Stimulated activated CD8-positive, alpha-beta memory T cell treated with anti-CD3 and anti-CD28 coated beads, Interleukin-15, amount 100 ng/mL, for 24 hours (primary cell): ENCODE measurements around the gene VILL.
"Not testable (repeated sequence)": the region's sequence is repeated elsewhere in the genome, so short reads cannot be mapped to it uniquely, and the experiment has no call there.

Experiments
- DNase-seq: peaks from one replicate; pipeline ENCODE4 v3.0.0-alpha.2; 2020; ENCODE audit warnings: low read depth

VILL gene

DNA sequence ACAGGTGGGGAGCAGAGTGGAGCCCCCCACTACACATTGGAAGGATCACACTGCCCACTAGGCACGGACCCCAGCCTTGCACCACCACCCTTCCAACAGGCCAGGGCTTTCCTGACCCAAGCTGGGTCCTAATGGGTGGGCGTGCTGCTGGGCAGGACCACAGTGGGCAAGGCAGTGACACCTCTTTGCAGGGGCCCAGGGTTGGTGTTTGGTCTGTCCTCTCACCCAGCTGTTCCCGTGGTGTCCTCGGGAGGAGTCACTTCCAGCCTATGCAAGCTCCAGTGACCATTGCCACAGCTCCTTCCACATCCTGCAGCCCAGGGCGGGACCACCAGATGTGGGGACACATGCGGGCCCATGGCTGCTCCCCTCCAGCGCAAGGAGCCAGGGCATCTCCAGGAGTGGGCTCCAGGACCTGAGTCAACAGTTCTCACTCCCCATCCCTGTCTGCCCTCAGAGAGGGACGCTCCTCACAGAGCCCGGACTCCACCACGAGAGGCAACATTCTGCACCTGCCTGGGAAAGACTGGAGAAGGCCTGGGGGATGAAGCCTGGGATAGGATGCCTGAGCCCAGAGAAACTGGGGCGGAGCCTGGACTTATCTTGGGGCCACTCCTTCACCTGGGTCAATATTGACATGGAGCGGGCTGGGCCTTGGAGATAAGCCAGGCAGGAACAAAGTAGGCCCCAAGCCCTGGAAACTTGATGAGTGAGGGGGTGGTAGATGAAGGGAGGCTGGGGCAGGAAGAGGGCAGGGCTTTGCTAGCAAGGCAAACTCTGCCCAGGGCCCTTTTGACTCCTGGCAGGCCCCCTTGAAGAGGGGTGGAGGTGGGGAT lies 3.9 kb upstream of the VILL start:
- no peak for DNase-seq

- DNase-seq = no peak
Measured at GRCh38 chr3:37987315-37987697, 3.3 kb upstream of the VILL start.

GRCh38 chr3:37987751-37988179 lies 2.8 kb upstream of the VILL start:
- no peak for DNase-seq

DNA sequence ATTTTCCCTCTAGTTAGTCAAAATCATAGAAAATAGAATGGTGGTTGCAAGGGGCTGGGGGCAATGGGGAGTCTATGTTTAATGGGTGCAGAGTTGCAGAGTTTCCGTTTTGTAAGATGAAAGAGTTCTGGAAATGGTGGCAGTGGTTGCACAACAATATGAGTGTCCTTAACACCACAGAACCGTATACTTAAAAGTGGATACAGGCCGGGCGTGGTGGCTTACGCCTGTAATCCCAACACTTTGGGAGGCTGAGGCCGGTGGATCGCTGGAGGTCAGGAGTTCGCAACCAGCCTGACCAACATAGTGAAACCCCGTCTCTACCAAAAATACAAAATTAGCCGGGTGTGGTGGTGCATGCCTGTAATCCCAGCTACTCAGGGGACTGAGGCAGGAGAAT lies 2.2 kb upstream of the VILL start:
- not testable (repeated sequence) for DNase-seq

DNA sequence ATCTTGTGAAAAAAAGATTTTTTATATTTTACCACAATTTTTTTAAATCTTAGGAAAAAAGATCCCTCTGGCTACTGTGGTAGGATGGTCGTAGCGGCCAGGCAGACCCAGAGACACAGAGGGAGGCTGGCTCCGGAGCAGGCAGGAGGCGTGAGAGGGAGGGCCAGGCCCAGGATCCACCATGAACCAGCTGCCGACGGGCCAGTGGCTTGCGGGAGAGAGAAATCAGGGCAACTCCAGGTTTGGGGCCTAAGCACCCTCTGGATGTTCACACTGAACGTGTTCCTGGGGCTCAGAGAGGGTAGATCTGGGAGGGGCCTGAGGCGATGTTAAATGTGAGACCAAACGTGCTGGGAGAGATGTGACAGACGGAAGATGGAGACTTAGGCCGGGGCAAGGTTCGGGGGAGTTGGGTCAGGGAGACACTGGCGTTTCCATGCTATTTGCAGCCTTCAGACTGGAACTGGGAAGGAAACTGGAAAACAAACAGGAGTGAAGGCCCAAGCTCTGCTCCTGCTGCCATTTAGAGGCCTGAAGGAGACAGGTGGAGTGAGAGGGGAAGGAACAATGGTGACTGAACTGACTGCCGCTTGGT lies 1.6 kb upstream of the VILL start:
- no peak for DNase-seq

DNA sequence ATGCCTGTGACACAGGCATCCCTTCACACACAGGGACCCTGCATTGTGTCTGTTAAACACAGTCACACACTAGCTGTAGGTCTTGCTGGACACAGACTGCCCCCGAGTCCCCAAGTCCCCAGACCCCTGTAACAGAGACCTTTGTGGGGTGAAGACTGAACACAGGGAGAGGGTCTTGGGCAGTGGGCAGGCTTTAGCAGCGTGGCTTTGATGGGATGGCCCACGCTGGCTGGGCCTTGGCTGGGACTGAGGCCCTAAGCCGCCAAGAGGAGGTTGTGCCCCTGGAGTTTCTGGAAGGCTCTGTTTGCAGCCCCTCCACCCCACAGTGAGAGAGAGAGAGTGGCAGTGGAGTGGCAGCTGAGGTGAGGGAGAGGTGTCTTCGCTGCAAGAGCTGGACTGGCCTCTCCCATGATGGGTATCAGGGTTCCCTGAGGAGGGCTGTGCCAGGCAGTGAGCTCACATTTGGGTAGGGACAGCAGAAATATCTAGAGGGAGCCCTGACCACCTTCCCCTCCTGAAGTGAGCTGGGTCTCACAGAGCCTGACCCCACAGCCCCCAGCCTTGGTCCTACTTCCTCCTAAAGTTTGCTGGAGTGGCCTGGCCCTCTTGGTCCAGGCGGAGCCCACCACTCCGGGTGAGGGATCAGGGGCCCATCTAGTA lies 635 bp upstream of the VILL start:
- DNase-seq = no peak

GRCh38 chr3:37991109-37991508 lies 523 bp downstream of the VILL start:
- DNase-seq = no peak

DNA sequence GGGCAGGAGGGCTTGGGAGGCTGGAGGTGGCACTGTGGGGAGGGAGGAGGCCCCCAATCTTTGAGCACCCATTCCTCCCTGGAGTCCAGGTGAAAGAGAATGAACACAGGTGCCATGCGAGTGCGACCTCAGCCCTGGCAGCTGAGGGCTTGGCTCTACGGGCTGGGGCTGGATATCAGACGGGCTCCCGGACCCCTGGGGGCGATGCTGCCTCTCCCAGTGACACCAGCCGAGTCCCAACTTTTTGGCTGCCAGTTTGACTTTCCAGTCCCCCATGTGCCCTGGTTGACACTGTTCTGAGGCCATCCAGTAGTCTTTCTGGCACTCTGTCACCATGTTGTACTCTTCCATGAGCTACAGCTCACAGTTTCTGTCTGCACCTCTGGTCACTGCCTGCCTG lies 1.2 kb downstream of the VILL start:
- DNase-seq = no peak

GRCh38 chr3:37992271-37993066 lies 1.9 kb downstream of the VILL start:
- no peak for DNase-seq

GRCh38 chr3:37993067-37993455 lies 2.5 kb downstream of the VILL start:
- DNase-seq = no peak

- no peak for DNase-seq
Measured at GRCh38 chr3:37993460-37993819, 2.9 kb downstream of the VILL start.

- DNase-seq = peak; percentile 48
Measured at GRCh38 chr3:37993820-37994638, 3.4 kb downstream of the VILL start.

DNA sequence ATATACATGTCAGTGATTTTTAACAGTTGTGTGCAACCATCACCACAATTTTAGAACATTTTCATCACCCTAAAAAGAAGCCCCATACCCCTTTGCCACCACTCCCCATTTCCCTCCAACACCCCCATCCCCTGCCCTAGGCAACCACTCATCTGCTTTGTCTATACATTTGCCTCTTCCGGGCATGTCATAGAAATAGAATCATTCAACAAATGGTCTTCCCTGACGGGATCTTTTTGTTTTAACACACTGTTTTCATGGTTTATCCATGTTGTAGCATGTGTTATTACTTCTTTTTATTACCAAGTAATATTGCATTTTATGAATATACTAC lies 4.0 kb downstream of the VILL start:
- no peak for DNase-seq

- no peak for DNase-seq
Measured at GRCh38 chr3:37995652-37996641, 5.4 kb downstream of the VILL start.

DNA sequence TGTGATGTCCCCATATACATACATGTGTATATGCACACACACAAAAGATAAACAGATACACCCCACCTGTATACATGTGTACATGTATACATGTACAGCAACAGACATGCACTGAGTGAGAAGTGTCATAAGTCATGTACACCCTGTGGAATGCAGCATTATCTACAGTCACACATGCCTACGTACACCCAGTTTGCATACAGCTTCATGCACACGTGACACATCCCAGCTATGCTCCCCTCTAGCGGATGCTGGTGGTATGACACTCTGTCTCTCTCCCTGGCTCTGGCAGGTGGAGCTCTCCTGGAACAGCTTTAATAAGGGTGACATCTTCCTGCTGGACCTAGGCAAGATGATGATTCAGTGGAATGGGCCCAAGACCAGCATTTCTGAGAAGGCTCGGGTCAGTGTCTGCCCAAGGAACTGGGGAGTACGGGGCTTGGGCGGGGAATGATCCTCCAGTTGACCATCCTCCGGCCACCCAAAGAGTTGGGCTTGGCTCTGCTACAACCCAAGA lies 6.3 kb downstream of the VILL start:
- peak; percentile 67 for DNase-seq

DNA sequence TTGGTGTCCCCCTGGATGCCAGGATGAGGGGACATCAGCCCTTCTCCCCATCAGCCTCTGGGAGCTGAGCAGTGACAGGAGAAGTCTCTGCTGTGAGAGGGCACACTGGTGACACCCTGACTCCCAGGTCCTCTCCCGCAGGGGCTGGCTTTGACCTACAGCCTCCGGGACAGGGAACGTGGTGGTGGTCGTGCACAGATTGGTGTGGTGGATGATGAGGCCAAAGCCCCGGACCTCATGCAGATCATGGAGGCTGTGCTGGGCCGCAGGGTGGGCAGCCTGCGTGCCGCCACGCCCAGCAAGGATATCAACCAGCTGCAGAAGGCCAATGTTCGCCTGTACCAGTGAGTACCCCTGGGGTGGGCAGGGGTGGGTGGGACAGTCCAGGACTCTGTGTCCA lies 6.8 kb downstream of the VILL start:
- no peak for DNase-seq

DNA sequence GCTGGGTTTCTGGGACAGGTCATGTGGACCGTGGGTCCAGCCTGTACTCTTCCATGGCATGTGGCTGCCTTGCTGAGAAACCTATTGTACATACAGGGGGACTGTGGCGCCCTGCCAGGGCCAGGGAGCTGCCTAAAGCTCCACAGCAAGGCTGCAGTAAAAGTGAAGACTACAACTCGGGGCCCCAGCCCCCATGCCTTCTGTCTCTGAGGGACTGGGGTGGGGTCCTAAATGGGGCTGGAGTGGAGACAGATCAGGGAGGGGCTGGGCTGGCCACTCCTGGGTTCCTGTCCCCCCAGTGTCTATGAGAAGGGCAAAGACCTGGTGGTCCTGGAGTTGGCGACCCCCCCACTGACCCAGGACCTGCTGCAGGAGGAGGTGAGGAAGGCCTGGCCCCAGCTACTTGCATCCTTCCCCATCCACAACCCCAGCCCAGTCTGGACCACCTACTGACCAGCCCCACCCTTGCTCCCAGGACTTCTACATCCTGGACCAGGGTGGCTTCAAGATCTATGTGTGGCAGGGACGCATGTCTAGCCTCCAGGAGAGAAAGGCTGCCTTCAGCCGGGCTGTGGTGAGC lies 7.3 kb downstream of the VILL start:
- no peak for DNase-seq

GRCh38 chr3:37999836-38000235 lies 9.2 kb downstream of the VILL start:
- DNase-seq = no peak

DNA sequence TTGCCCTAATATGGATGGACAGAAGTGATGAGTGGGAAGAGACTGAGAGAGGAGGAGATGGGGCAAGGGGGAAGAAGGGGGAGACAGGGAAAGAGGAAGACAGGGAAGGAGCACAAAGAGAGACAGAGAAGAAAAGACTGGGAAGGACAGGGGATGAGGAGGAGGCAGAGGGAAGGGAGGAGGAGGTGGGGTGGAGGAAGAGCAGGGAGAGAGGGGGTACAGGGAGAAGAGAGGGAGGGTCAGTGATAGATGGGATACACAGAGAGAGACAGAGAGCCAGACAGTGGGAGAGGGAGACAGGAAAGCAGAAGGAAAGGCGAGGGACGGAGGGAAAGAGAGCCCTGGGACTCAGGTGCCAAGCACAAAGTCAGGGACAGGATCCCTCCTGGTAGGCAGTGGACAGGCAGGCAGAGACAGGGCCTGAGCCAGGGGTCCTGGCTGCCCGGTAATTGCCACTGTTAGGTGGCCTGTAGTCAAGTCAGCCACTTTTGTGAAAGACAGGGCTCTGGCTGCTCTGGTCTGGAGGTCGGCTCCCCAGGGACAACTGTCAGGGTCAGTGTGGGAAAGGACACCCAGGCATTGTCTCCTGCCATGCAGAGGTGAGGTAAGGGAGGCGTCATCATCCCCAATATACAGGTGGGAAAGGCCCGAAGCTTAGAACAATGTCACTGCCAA lies 9.8 kb downstream of the VILL start:
- no peak for DNase-seq
